Sigmoid colon (tissue), 4 donors: Measurements from ENCODE around the gene PRIMA1.

Experiments used
- CTCF ChIP-seq, 4 experiments: fragments of 450-650 bp in 3 of 4; fragments of 200-600 bp in 1 of 4; IDR thresholded peaks; one replicate each; pipeline ENCODE4 v1.5.1; 2016 to 2019; ENCODE audit warnings: antibody characterized with exemption in 4 of 4, mild to moderate bottlenecking in 3 of 4, moderate library complexity in 2 of 4
- POLR2AphosphoS5 ChIP-seq, 4 donors: sonication (generic); formaldehyde crosslinking; IDR thresholded peaks; one replicate each; pipeline ENCODE4 v1.6.1; 2017; ENCODE audit warnings: antibody characterized with exemption in 4 of 4

DNA sequence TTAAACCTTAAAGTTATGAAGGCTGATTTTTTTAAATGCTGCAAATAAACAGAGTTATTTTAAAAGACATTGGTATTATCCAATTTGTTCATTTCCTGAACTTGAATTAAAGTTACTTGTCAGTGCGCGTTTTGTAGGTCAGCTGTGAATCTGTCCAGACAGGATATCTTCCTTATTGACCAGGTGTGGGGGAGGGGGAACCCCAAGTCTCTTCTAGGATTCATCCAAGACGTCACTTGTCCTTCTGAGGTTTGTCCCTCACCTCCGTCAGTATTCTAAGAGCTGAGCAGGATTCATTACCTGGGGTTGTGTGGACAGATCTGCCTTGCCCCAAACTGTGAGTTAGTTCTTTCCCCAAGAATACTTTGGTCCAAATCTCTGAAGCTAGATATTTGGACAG is 8.8 kb upstream of the PRIMA1 start:
- TF ChIP-seq POLR2AphosphoS5 (IDR thresholded peaks at IDR 0.05), result no peak
- TF ChIP-seq CTCF (IDR thresholded peaks at IDR 0.05), result no peak
